ENCODE results near the gene PARN. TPM values are rescaled to one million over a fixed set of nuclear protein-coding genes. Genes with fewer than 3 reads are reported as not detected.
A peak's percentile ranks its signal among the peaks of the same experiment; 100 is the strongest.

PARN gene
- total RNA-seq, 1 donor from 2014 or later, result 25.2 TPM

DNA sequence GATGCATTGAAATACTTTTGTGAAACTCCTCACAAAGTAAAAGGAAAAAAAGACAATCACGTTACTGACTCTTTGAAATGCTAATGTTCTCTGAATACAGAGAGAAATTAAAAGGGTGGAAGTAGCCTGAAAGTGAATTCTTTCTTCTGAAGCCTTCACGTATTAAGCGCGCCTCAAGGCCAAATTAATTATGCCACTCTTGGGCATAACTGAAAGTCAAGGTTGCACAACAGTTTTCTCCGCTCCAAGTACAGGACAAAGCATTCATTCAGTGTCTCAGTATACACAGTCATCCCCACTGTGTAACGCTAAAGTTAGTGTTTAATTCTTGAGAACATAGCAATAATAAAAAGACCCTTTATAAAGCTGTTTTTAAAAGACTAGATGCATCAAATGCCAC lies 21.5 kb downstream of the PARN start:
- H3K36me3 Mint-ChIP-seq (ENCODE audit: low read depth, unreplicated experiment), result peaks cover 23% of the 10 kb centered on the region
- no peak overlapping the region for H3K27ac Mint-ChIP-seq (ENCODE audit: unreplicated experiment)
- H3K4me1 Mint-ChIP-seq (ENCODE audit: unreplicated experiment), result no peaks in the 10 kb centered on the region
- H3K4me3 Mint-ChIP-seq (ENCODE audit: unreplicated experiment), result no peak overlapping the region
- H3K9me3 Mint-ChIP-seq (ENCODE audit: unreplicated experiment), result no peaks in the 10 kb centered on the region
- TF ChIP-seq, protein P1, sequence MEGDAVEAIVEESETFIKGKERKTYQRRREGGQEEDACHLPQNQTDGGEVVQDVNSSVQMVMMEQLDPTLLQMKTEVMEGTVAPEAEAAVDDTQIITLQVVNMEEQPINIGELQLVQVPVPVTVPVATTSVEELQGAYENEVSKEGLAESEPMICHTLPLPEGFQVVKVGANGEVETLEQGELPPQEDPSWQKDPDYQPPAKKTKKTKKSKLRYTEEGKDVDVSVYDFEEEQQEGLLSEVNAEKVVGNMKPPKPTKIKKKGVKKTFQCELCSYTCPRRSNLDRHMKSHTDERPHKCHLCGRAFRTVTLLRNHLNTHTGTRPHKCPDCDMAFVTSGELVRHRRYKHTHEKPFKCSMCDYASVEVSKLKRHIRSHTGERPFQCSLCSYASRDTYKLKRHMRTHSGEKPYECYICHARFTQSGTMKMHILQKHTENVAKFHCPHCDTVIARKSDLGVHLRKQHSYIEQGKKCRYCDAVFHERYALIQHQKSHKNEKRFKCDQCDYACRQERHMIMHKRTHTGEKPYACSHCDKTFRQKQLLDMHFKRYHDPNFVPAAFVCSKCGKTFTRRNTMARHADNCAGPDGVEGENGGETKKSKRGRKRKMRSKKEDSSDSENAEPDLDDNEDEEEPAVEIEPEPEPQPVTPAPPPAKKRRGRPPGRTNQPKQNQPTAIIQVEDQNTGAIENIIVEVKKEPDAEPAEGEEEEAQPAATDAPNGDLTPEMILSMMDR (IDR thresholded peaks at IDR 0.05; ENCODE audit: unreplicated experiment), result no peak
- H3K27me3 Mint-ChIP-seq (ENCODE audit: unreplicated experiment), result no peaks in the 10 kb centered on the region
- DNase-seq (ENCODE audit: low spot score), result no peak

DNA sequence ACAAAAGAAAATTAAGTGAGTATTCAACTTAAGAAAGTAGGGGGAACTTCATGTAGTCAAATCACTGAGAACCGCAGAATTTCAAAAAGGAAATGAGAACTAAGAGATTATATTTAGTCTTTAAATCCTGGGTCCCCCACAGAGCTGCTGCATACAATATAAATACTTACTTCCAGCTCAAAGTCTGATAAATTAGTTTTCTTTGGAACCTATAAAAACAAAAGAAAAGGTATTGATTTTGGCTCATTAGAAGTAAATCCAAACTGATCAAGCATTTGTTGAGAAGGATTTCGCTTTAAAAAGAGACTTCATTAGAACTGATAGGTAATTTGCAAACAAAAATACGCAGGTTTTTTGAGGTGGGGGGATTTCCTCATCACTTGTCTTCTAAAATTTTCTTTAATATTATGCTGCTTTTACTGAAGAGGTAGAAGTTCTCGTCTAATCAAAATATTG lies 21.9 kb downstream of the PARN start:
- TF ChIP-seq, protein P1 (IDR thresholded peaks at IDR 0.05; ENCODE audit: unreplicated experiment), result no peak
- Mint-ChIP-seq H3K27me3 (ENCODE audit: unreplicated experiment) (no peaks in the 10 kb centered on the region), H3K9me3 (ENCODE audit: unreplicated experiment) (no peaks in the 10 kb centered on the region), H3K4me3 (ENCODE audit: unreplicated experiment) (no peak overlapping the region), H3K36me3 (ENCODE audit: low read depth, unreplicated experiment) (peaks cover 24% of the 10 kb centered on the region), H3K4me1 (ENCODE audit: unreplicated experiment) (no peaks in the 10 kb centered on the region), H3K27ac (ENCODE audit: unreplicated experiment) (peak overlapping the region; percentile 82)
- DNase-seq (ENCODE audit: low spot score), result no peak

DNA sequence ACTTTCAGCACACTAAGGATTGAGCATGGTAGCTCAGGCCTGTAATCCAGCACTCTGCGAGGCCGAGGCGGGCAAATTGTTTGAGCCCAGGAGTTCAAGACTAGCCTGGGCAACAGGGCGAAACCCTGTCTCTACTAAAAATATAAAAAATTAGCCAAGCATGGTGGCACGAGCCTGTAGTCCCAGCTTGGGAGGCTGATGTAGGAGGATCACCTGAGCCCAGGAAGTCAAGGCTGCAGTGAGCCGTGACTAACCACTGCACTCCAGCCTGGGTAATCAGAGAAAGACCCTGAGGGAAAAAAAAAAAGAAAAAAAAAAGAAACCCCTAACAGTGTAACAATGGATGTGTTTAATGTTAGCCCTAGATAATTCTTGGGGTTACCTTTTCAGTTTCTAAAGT lies 24.0 kb downstream of the PARN start:
- H3K4me1 Mint-ChIP-seq (ENCODE audit: unreplicated experiment), result no peaks in the 10 kb centered on the region
- TF ChIP-seq, protein P1 (IDR thresholded peaks at IDR 0.05; ENCODE audit: unreplicated experiment), result no peak
- DNase-seq (ENCODE audit: low spot score), result no peak
- H3K9me3 Mint-ChIP-seq (ENCODE audit: unreplicated experiment), result no peaks in the 10 kb centered on the region
- no peak overlapping the region for H3K4me3 Mint-ChIP-seq (ENCODE audit: unreplicated experiment)
- H3K36me3 Mint-ChIP-seq (ENCODE audit: low read depth, unreplicated experiment), result peaks cover 34% of the 10 kb centered on the region
- H3K27me3 Mint-ChIP-seq (ENCODE audit: unreplicated experiment), result peaks cover 2% of the 10 kb centered on the region
- no peak overlapping the region for H3K27ac Mint-ChIP-seq (ENCODE audit: unreplicated experiment)

DNA sequence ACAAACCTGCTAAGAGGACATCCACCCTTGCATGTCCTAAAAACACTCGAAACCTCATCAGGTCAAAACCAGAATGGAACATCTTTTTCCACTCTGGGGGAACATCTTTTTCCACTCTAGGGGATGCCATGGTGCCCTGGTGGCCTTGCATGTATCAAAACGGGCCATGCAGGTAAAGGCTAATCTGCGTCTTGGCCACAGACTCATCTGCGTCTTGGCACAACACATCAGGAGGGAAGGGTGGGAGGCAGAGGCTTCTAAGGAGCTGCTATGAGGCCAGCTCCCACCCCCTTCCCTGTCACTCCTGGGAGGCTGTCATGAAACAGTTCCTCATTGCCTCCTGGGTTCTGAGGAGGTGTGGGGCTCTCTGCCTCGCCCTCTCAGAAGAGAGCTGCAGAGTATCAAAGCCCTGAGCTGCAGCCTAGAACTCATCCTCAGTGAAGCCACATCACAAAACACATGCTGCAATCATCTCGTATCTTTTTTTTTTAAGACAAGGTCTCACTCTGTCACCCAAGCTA lies 27.6 kb downstream of the PARN start:
- Mint-ChIP-seq H3K9me3 (ENCODE audit: unreplicated experiment) (no peaks in the 10 kb centered on the region), H3K36me3 (ENCODE audit: low read depth, unreplicated experiment) (peaks cover 32% of the 10 kb centered on the region), H3K27me3 (ENCODE audit: unreplicated experiment) (peaks cover 2% of the 10 kb centered on the region), H3K4me1 (ENCODE audit: unreplicated experiment) (no peaks in the 10 kb centered on the region), H3K27ac (ENCODE audit: unreplicated experiment) (no peak overlapping the region), H3K4me3 (ENCODE audit: unreplicated experiment) (no peak overlapping the region)
- no peak for DNase-seq (ENCODE audit: low spot score)
- TF ChIP-seq, protein P1 (IDR thresholded peaks at IDR 0.05; ENCODE audit: unreplicated experiment), result no peak

GRCh38 chr16:14600164-14600563 lies 29.9 kb downstream of the PARN start:
- peaks cover 2% of the 10 kb centered on the region for H3K27me3 Mint-ChIP-seq (ENCODE audit: unreplicated experiment)
- no peak overlapping the region for H3K4me3 Mint-ChIP-seq (ENCODE audit: unreplicated experiment)
- no peaks in the 10 kb centered on the region for H3K4me1 Mint-ChIP-seq (ENCODE audit: unreplicated experiment)
- no peaks in the 10 kb centered on the region for H3K9me3 Mint-ChIP-seq (ENCODE audit: unreplicated experiment)
- TF ChIP-seq, protein P1 (IDR thresholded peaks at IDR 0.05; ENCODE audit: unreplicated experiment), result peak; percentile 74
- no peak for DNase-seq (ENCODE audit: low spot score)
- no peak overlapping the region for H3K27ac Mint-ChIP-seq (ENCODE audit: unreplicated experiment)
- peaks cover 37% of the 10 kb centered on the region for H3K36me3 Mint-ChIP-seq (ENCODE audit: low read depth, unreplicated experiment)

All from endothelial cell (in vitro differentiated cells).